Upper lobe of left lung (tissue), 6 donors: ENCODE measurements around the gene AADACL4. TPM values are rescaled to one million over a fixed set of nuclear protein-coding genes. Genes with fewer than 3 reads are reported as not detected.
"Not testable (repeated sequence)": the region's sequence is repeated elsewhere in the genome, so short reads cannot be mapped to it uniquely, and the experiment has no call there.

ENCODE experiments used
- ATAC-seq, 2 donors: fragments of 200-7000 bp; cut with Tn5 transposase; one replicate each; pipeline ENCODE4 v1.9.1; 2022; ENCODE audit warnings: mild to moderate bottlenecking in 2 of 2, moderate library complexity in 2 of 2; ENCODE audit not compliant: low FRiP score in 2 of 2
- DNase-seq, 2 donors: peaks; one replicate each; pipeline ENCODE4 v3.0.0-alpha.2; 2019 to 2020
- H3K27ac ChIP-seq, 4 donors: fragments of 200-600 bp; sonication (generic); one replicate each; pipeline ENCODE4 v1.5.1; 2016 to 2019
- H3K27me3 ChIP-seq, 4 donors: fragments of 200-600 bp; sonication (generic); one replicate each; pipeline ENCODE4 v1.5.1; 2017 to 2019
- H3K36me3 ChIP-seq, 4 donors: fragments of 200-600 bp; sonication (generic); one replicate each; pipeline ENCODE4 v1.5.1; 2016 to 2019
- H3K4me1 ChIP-seq, 4 donors: fragments of 200-600 bp; sonication (generic); one replicate each; pipeline ENCODE4 v1.5.1; 2018 to 2019
- H3K4me3 ChIP-seq, 4 donors: fragments of 200-600 bp; sonication (generic); one replicate each; pipeline ENCODE4 v1.5.1; 2017 to 2019; ENCODE audit warnings: mild to moderate bottlenecking in 2 of 4, moderate library complexity in 1 of 4
- H3K9me3 ChIP-seq, 4 donors: fragments of 200-600 bp; sonication (generic); one replicate each; pipeline ENCODE4 v1.5.1; 2018 to 2019
- CTCF ChIP-seq, 6 experiments: fragments of 450-650 bp in 4 of 6; fragments of 200-600 bp in 2 of 6; sonication (generic) in 2 of 6; IDR thresholded peaks; one replicate each; pipeline ENCODE4 v1.5.1; 2016 to 2019; ENCODE audit warnings: antibody characterized with exemption in 6 of 6
- EP300 ChIP-seq, 4 donors: sonication (generic); formaldehyde crosslinking; IDR thresholded peaks; one replicate each; pipeline ENCODE4 v1.5.1; 2017; ENCODE audit warnings: antibody characterized with exemption in 4 of 4, control low read depth in 2 of 4
- POLR2A ChIP-seq, 4 donors: fragments of 450-650 bp; IDR thresholded peaks; one replicate each; pipeline ENCODE4 v1.5.1; 2016 to 2017; ENCODE audit warnings: antibody characterized with exemption in 4 of 4, mild to moderate bottlenecking in 2 of 4
- POLR2AphosphoS5 ChIP-seq, 2 donors: sonication (generic); formaldehyde crosslinking; IDR thresholded peaks; one replicate each; pipeline ENCODE4 v1.5.1; 2017; ENCODE audit warnings: antibody characterized with exemption in 2 of 2
- WGBS, 2 donors: methylation state at CpG; one replicate each; pipeline ENCODE4 v1.1.5; 2017 to 2018; 5-methylcytosine and 5-hydroxymethylcytosine counted together
- total RNA-seq, 6 donors: library from RNA; depleted of rRNA in 4 of 6; stranded (reverse); fragments of >200 nt in 4 of 6; gene quantifications; one replicate each; pipeline versions ENCODE4 v1.1.0 to v1.2.1, GENCODE V29; 2016 to 2021
- donor health status: DM: no; HTN: no; CAD: no; lungs with moderate emphysema.
- donor health status: DM: no; HTN: yes; CAD: no; lungs with severe emphysema.

AADACL4 gene
- total RNA-seq, 6 donors from 2014 or later = not detected

- H3K9me3 ChIP-seq = no peaks in the 10 kb centered on the region
- H3K27me3 ChIP-seq = no peaks in the 10 kb centered on the region
- DNase-seq (no peak), ATAC-seq (no peak)
- H3K36me3 ChIP-seq = no peaks in the 10 kb centered on the region
- no peak overlapping the region for H3K27ac ChIP-seq
- H3K4me3 ChIP-seq = no peak overlapping the region
- WGBS, 2 donors = 67 to 70% methylated on average over 3 of the region's 3 CpGs
- H3K4me1 ChIP-seq = no peaks in the 10 kb centered on the region
- TF ChIP-seq EP300 (IDR thresholded peaks at IDR 0.05) = no peak
- TF ChIP-seq POLR2AphosphoS5 (IDR thresholded peaks at IDR 0.05) = no peak
- TF ChIP-seq CTCF (IDR thresholded peaks at IDR 0.05) = no peak
- TF ChIP-seq POLR2A (IDR thresholded peaks at IDR 0.05) = no peak
These were observed 25.7 kb downstream of the AADACL4 start for GRCh38 chr1:12669529-12670068.

- Histone ChIP-seq H3K27ac (no peak overlapping the region), H3K9me3 (no peaks in the 10 kb centered on the region), H3K36me3 (no peaks in the 10 kb centered on the region), H3K27me3 (no peaks in the 10 kb centered on the region), H3K4me1 (no peaks in the 10 kb centered on the region), H3K4me3 (no peak overlapping the region)
- DNase-seq (no peak), ATAC-seq (no peak)
- TF ChIP-seq POLR2AphosphoS5 (IDR thresholded peaks at IDR 0.05) (no peak), POLR2A (IDR thresholded peaks at IDR 0.05) (no peak), CTCF (IDR thresholded peaks at IDR 0.05) (no peak), EP300 (IDR thresholded peaks at IDR 0.05) (no peak)
These were observed 30.5 kb downstream of the AADACL4 start for GRCh38 chr1:12674358-12674757.

GRCh38 chr1:12676122-12676521 is 32.2 kb downstream of the AADACL4 start:
- not testable (repeated sequence) for H3K4me3 ChIP-seq, DNase-seq, ATAC-seq, H3K27ac ChIP-seq, H3K27me3 ChIP-seq, H3K36me3 ChIP-seq, H3K4me1 ChIP-seq, H3K9me3 ChIP-seq
- WGBS, 2 donors = 87 to 90% methylated on average over 4 of the region's 4 CpGs

DNA sequence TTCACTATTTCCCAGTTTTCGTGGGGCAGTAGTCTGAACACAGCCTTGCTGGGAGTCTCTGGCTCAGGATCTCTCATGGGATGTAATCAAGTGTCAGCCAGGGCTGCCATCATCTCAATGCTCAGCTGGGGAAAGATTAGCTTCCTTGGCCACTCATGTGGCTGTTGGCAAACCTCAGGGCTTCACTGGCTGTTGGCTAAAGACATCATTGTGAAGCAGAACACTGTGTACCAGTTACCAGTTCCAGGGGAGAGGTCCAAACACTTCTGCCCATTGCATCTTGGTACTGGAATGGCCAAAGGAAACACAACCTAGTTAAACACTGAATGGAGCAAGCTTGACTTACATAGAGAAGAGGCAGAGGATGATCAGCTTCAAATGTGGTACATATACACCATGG is 33.7 kb downstream of the AADACL4 start:
- TF ChIP-seq EP300 (IDR thresholded peaks at IDR 0.05) = no peak
- TF ChIP-seq POLR2A (IDR thresholded peaks at IDR 0.05) = no peak
- TF ChIP-seq CTCF (IDR thresholded peaks at IDR 0.05) = no peak
- no peak for TF ChIP-seq POLR2AphosphoS5 (IDR thresholded peaks at IDR 0.05)
- no peak for DNase-seq
- WGBS, 2 donors = 83 to 92% methylated on average over 1 of the region's 1 CpG
- no peaks in the 10 kb centered on the region for H3K27me3 ChIP-seq
- no peak overlapping the region for H3K4me3 ChIP-seq
- no peaks in the 10 kb centered on the region for H3K36me3 ChIP-seq
- peaks cover 0 to 5% (median 0%) of the 10 kb centered on the region in 4 donors for H3K9me3 ChIP-seq
- no peak overlapping the region for H3K27ac ChIP-seq
- ATAC-seq = no peak
- H3K4me1 ChIP-seq = no peaks in the 10 kb centered on the region

DNA sequence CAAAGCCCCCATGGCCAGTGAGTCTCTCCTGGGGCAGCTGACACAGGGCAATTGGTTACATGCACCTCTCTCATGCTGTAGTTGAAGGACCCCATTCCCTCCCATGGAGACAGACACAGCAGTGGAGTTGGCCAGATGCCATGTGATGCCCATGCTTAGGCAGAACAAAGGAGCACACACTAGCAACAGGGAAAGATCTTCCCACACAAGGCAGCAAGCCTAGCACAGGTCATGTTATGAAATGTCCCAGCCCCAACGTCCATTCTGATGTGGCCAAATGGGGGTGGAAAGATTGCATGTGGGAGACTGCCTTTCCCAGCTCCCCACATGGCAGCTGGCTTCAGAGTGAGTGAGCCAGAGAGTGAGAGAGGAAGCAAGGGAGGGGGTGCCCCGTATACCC is 34.5 kb downstream of the AADACL4 start:
- DNase-seq (no peak), ATAC-seq (no peak)
- WGBS, 2 donors = 41 to 50% methylated on average over 2 of the region's 2 CpGs
- no peak overlapping the region for H3K4me3 ChIP-seq
- H3K36me3 ChIP-seq = no peaks in the 10 kb centered on the region
- TF ChIP-seq POLR2A (IDR thresholded peaks at IDR 0.05) = no peak
- no peak for TF ChIP-seq CTCF (IDR thresholded peaks at IDR 0.05)
- no peak for TF ChIP-seq EP300 (IDR thresholded peaks at IDR 0.05)
- no peak for TF ChIP-seq POLR2AphosphoS5 (IDR thresholded peaks at IDR 0.05)
- no peaks in the 10 kb centered on the region for H3K27me3 ChIP-seq
- H3K4me1 ChIP-seq = no peaks in the 10 kb centered on the region
- H3K9me3 ChIP-seq = peaks cover 0 to 5% (median 0%) of the 10 kb centered on the region in 4 donors
- no peak overlapping the region for H3K27ac ChIP-seq
